ENCODE data around the gene ARHGAP31. TPM values are rescaled to one million over a fixed set of nuclear protein-coding genes. Genes with fewer than 3 reads are reported as not detected.

Gene ARHGAP31
- total and polyA plus RNA-seq, 2 of the 8 experiments (the other 6 are each of a cell fraction or from before 2014, with no cell fraction given), result 1.1 to 7.6 TPM

DNA sequence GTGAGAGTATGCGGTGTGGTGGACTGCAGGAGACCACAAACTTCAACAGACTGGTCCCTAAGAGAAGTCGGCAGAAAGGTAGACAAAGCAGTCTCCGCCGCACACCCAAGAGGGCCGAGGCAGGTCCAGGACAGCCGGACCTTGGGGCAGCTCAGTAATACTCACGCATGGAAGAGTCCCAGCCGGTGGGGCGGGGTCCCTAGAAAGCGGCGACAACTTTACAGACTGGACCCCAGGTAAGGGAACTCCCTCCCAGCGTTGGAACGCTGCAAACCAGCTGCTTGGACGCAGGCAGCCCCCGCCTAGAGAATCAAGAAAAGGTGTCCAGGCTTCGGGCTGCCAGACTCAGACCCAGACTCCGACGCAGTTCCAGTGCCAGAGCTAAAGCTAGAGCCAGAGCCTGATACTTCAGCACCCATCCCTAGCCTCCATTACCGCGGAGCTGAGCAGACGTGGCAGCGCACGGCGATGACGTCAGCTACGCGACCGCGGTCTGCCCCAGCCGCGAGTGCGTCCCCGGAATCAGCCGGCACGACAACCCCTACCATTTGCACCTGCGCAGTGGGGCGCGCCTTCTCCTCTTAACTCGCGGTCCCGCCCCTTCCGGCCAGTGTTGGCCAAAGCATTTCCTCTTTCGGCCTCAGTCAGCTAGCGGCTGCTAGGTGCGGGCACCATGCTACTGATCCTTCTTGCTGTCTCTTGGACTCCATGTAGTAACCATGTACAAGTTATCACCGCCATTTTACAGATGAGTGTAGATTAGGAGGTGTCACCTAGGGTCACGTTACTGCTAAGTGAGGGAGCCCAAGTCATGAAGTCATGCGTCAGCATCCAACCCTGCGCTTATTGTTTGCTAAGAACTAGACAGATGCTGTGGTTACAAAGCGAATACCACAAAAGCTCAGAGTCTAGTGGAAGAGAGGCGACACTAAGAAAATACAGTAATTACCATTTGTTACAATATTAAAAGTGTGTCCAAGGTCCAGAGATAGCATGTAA is 169.3 kb downstream of the ARHGAP31 start, which contains the start of gene TMEM39A (continued):
- no peak for TF ChIP-seq BACH1 (IDR thresholded peaks at IDR 0.05; ENCODE audit: low read length)
- no peak for TF ChIP-seq FOSL1 (IDR thresholded peaks at IDR 0.05; ENCODE audit: insufficient read depth, low read depth, low read length)
- TF ChIP-seq CBX5 (IDR thresholded peaks at IDR 0.05; ENCODE audit: low read depth, low read length), result no peak
- peak; percentile 93 for TF ChIP-seq PHF8 (conservative IDR thresholded peaks at IDR 0.05; ENCODE audit: low read depth, low read length)
- no peak for TF ChIP-seq CHD1 (IDR thresholded peaks at IDR 0.05; ENCODE audit: low read depth, low read length)
- TF ChIP-seq, protein P1, sequence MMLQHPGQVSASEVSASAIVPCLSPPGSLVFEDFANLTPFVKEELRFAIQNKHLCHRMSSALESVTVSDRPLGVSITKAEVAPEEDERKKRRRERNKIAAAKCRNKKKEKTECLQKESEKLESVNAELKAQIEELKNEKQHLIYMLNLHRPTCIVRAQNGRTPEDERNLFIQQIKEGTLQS (IDR thresholded peaks at IDR 0.05; ENCODE audit: insufficient read depth, low read depth, low read length), result peak; percentile 95
- TF ChIP-seq, protein P2, sequence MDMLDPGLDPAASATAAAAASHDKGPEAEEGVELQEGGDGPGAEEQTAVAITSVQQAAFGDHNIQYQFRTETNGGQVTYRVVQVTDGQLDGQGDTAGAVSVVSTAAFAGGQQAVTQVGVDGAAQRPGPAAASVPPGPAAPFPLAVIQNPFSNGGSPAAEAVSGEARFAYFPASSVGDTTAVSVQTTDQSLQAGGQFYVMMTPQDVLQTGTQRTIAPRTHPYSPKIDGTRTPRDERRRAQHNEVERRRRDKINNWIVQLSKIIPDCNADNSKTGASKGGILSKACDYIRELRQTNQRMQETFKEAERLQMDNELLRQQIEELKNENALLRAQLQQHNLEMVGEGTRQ (IDR thresholded peaks at IDR 0.05; ENCODE audit: low read length), result no peak
- peak; percentile 98 for TF ChIP-seq POLR2AphosphoS5 (IDR thresholded peaks at IDR 0.05; ENCODE audit: low read depth, low read length)
- TF ChIP-seq RNF2 (IDR thresholded peaks at IDR 0.05; ENCODE audit: borderline replicate concordance, low read depth, low read length, missing control alignments, poor library complexity, severe bottlenecking), result no peak
- TF ChIP-seq RAD21 (IDR thresholded peaks at IDR 0.05 in 1 of 2, conservative IDR thresholded peaks at IDR 0.05 in 1 of 2; ENCODE audit: low read depth in 2 of 2, low read length in 2 of 2), result 0 out of 4 replicates have a peak, but pooled peaks of 1 of the 2 experiments have one; percentile 4
- TF ChIP-seq SUZ12 (IDR thresholded peaks at IDR 0.05; ENCODE audit: low read length), result no peak
- peak; percentile 61; the same call in 1 of the 2 replicates for TF ChIP-seq GTF2F1 (IDR thresholded peaks at IDR 0.05; ENCODE audit: borderline replicate concordance, low read depth, low read length)
- TF ChIP-seq KDM4A (IDR thresholded peaks at IDR 0.05; ENCODE audit: low read depth, low read length, severe bottlenecking), result peak; percentile 100
- no peak for TF ChIP-seq KDM1A (IDR thresholded peaks at IDR 0.05; ENCODE audit: borderline replicate concordance, low read length)
- no peak for TF ChIP-seq SIRT6 (IDR thresholded peaks at IDR 0.05; ENCODE audit: low read length)
- TF ChIP-seq CBX8 (IDR thresholded peaks at IDR 0.05; ENCODE audit: borderline replicate concordance, low read depth, low read length), result no peak

Data from H1 (cell line).